A673 (cell line): Measurements from ENCODE around the gene ZNF160.

Experiments used
- CTCF ChIP-seq: fragments of 300-800, 200-600 bp; sonication (generic); conservative IDR thresholded peaks from 2 replicates; pipeline ENCODE4 v1.5.1; 2017; ENCODE audit warnings: low read depth, mild to moderate bottlenecking, antibody characterized with exemption, low read length, moderate library complexity, mixed read lengths
- EZH2 ChIP-seq: fragments of 200-600 bp; sonication (generic); IDR thresholded peaks from 2 replicates; pipeline ENCODE4 v1.6.1; 2017; ENCODE audit warnings: borderline replicate concordance, low read depth, mild to moderate bottlenecking, mixed read lengths, antibody characterized with exemption, low read length; ENCODE audit not compliant: poor library complexity, severe bottlenecking

DNA sequence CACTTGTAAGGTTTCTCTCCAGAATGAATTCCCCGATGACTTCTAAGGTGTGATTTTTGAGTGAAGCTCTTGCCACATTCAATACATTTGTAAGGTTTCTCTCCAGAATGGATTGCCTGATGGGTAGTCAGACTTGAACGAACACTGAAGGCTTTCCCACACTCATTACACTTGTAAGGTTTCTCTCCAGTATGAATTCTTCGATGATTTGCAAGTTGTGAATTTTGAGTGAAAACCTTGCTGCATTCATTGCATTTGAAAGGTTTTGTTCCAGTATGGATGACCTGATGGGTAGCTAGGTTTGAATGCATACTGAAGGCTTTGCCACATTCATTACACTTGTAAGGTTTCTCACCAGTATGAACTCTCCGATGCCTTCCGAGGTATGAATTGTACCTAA is 34.4 kb downstream of the ZNF160 start:
- no peak for TF ChIP-seq EZH2
- no peak for TF ChIP-seq CTCF
